PC-3 (cell line): Measurements from ENCODE around the gene GALNT2. TPM values are rescaled to one million over a fixed set of nuclear protein-coding genes. Genes with fewer than 3 reads are reported as not detected.

ENCODE experiments used
- ATAC-seq: fragments of 200-7000 bp; cut with Tn5 transposase; 2 replicates; pipeline ENCODE4 v1.9.1; 2020; ENCODE audit warnings: mild to moderate bottlenecking, moderate library complexity
- BruUV-seq: library from RNA; stranded (reverse); fragments of 400-500 nt; replicated peaks from 2 replicates; lab custom pipeline; 2021; lab: Mats Ljungman, UMichigan
- CTCF ChIA-PET: fragments of 300-600 bp; sonication (Branson Sonifier 250); formaldehyde crosslinking; loops from one replicate; lab custom pipeline; 2022; ENCODE audit warnings: antibody characterized with exemption; lab: Charles Lee
- POLR2A ChIA-PET: fragments of 300-600 bp; sonication (Branson Sonifier 250); formaldehyde crosslinking; loops from one replicate; lab custom pipeline; 2022; ENCODE audit warnings: antibody characterized with exemption; ENCODE audit not compliant: unreplicated experiment; lab: Charles Lee
- DNase-seq: peaks from one replicate; pipeline ENCODE4 v3.0.0-alpha.2; 2015
- H2AFZ ChIP-seq: fragments of 300-600 bp; sonication (generic); 2 replicates; pipeline ENCODE4 v1.6.0; 2016; ENCODE audit warnings: antibody characterized with exemption, low read length
- H3F3A ChIP-seq: fragments of 300-600 bp; sonication (generic); one replicate; pipeline ENCODE4 v1.6.0; 2017; ENCODE audit warnings: antibody characterized with exemption, low read length, control low read depth, mild to moderate bottlenecking; ENCODE audit not compliant: unreplicated experiment
- H3K27ac ChIP-seq: fragments of 300-600 bp; sonication (generic); 2 replicates; pipeline ENCODE4 v1.5.1; 2016; ENCODE audit warnings: mild to moderate bottlenecking, low read length
- H3K27me3 ChIP-seq: fragments of 300-600 bp; sonication (generic); 2 replicates; pipeline ENCODE4 v1.6.1; 2016; ENCODE audit warnings: low read length, mixed read lengths
- H3K36me3 ChIP-seq: fragments of 300-600 bp; sonication (generic); 2 replicates; pipeline ENCODE4 v1.6.1; 2016; ENCODE audit warnings: low read depth, mixed run types, low read length, mixed read lengths
- H3K4me1 ChIP-seq: fragments of 300-600 bp; sonication (generic); 2 replicates; pipeline ENCODE4 v1.5.1; 2016; ENCODE audit warnings: low read length; ENCODE audit not compliant: insufficient read depth
- H3K4me2 ChIP-seq: fragments of 300-600 bp; sonication (generic); 2 replicates; pipeline ENCODE4 v1.6.0; 2016; ENCODE audit warnings: low read length
- H3K4me3 ChIP-seq: fragments of 300-600 bp; sonication (generic); 2 replicates; pipeline ENCODE4 v1.5.1; 2016; ENCODE audit warnings: mild to moderate bottlenecking, low read length, mixed read lengths
- H3K79me2 ChIP-seq: fragments of 300-600 bp; sonication (generic); 2 replicates; pipeline ENCODE4 v1.6.1; 2017; ENCODE audit warnings: low read length, mixed read lengths
- H3K9ac ChIP-seq: fragments of 300-600 bp; sonication (generic); 2 replicates; pipeline ENCODE4 v1.6.0; 2016; ENCODE audit warnings: mild to moderate bottlenecking, low read length
- H3K9me2 ChIP-seq: fragments of 300-600 bp; sonication (generic); replicated peaks from 2 replicates; pipeline ENCODE4 v1.6.1; 2016; ENCODE audit warnings: mixed run types, low read length, mixed read lengths
- H3K9me3 ChIP-seq: fragments of 300-600 bp; sonication (generic); 2 replicates; pipeline ENCODE4 v1.6.1; 2016; ENCODE audit warnings: low read length, mixed read lengths
- H4K20me1 ChIP-seq: fragments of 300-600 bp; sonication (generic); 2 replicates; pipeline ENCODE4 v1.6.1; 2016; ENCODE audit warnings: low read length, mixed read lengths
- CTCF ChIP-seq: fragments of 300-600 bp; sonication (generic); conservative IDR thresholded peaks from 2 replicates; pipeline ENCODE4 v1.5.1; 2017; ENCODE audit warnings: antibody characterized with exemption, low read depth, mild to moderate bottlenecking, low read length
- EZH2 ChIP-seq: fragments of 300-600 bp; sonication (generic); IDR thresholded peaks from one replicate; pipeline ENCODE4 v1.6.1; 2017; ENCODE audit warnings: antibody characterized with exemption, mild to moderate bottlenecking, low read length; ENCODE audit not compliant: unreplicated experiment
- EZH2phosphoT487 ChIP-seq: fragments of 300-600 bp; sonication (generic); IDR thresholded peaks from 2 replicates; pipeline ENCODE4 v1.6.1; 2018; ENCODE audit warnings: mild to moderate bottlenecking, antibody characterized with exemption, low read length, borderline replicate concordance
- intact Hi-C: fragments of 100-400 bp; cut with micrococcal nuclease; formaldehyde crosslinking; loops from 2 replicates; pipeline ENCODE4 v1.9.0; 2023
- total RNA-seq: library from RNA; depleted of rRNA; stranded (reverse); fragments of >200 nt; gene quantifications from 2 replicates; pipeline ENCODE4 v1.2.3, GENCODE V29; 2014

Gene GALNT2
- total RNA-seq, 1 experiment from 2014 or later, result 182 TPM

- ChIA-PET CTCF (no interaction called here), POLR2A (no interaction called here)
- Histone ChIP-seq H3K4me3 (no peak overlapping the region), H3K9me3 (no peaks in the 10 kb centered on the region), H3K9me2 (no peaks in the 10 kb centered on the region), H3K9ac (no peak overlapping the region), H3K36me3 (peaks cover 9% of the 10 kb centered on the region), H3K4me1 (peaks cover 26% of the 10 kb centered on the region), H3K27me3 (no peaks in the 10 kb centered on the region), H3K4me2 (peak overlapping the region; percentile 32), H2AFZ (no peak overlapping the region), H3F3A (no peaks in the 10 kb centered on the region), H4K20me1 (no peaks in the 10 kb centered on the region), H3K27ac (peak overlapping the region; percentile 3; the same call in 1 of the 2 replicates), H3K79me2 (peaks cover 99% of the 10 kb centered on the region)
- TF ChIP-seq CTCF (no peak), EZH2 (no peak)
- intact Hi-C loops, result no loop called here
- DNase-seq, result no peak
- BruUV-seq, result no TSS peak
- no peak; the same call in 1 of the 2 replicates for ATAC-seq
These were observed 58.1 kb downstream of the GALNT2 start for GRCh38 chr1:230125141-230125540.

- Histone ChIP-seq H3K9me2 (no peaks in the 10 kb centered on the region), H4K20me1 (no peaks in the 10 kb centered on the region), H3K4me2 (peak overlapping the region; percentile 32), H3K9me3 (no peaks in the 10 kb centered on the region), H3K4me3 (no peak overlapping the region), H3F3A (no peaks in the 10 kb centered on the region), H3K4me1 (peaks cover 26% of the 10 kb centered on the region), H3K9ac (no peak overlapping the region), H3K79me2 (peaks cover 99% of the 10 kb centered on the region), H3K27me3 (no peaks in the 10 kb centered on the region), H2AFZ (no peak overlapping the region), H3K27ac (peak overlapping the region; percentile 3; the same call in 1 of the 2 replicates), H3K36me3 (peaks cover 3% of the 10 kb centered on the region; the same call in 1 of the 2 replicates)
- ChIA-PET POLR2A (no interaction called here), CTCF (no interaction called here)
- DNase-seq (peak; percentile 80), ATAC-seq (peak; percentile 66)
- no TSS peak for BruUV-seq
- intact Hi-C loops, result no loop called here
- no peak for TF ChIP-seq CTCF
- TF ChIP-seq EZH2phosphoT487, result no peak
- TF ChIP-seq EZH2, result no peak
These were observed 58.8 kb downstream of the GALNT2 start for GRCh38 chr1:230125640-230126528.
